Naive thymus-derived CD4-positive, alpha-beta T cell (primary cell): ENCODE data around the gene PROSER3. TPM values are rescaled to one million over a fixed set of nuclear protein-coding genes. Genes with fewer than 3 reads are reported as not detected.
A peak's percentile ranks its signal among the peaks of the same experiment; 100 is the strongest.
"Not testable (repeated sequence)": the region's sequence is repeated elsewhere in the genome, so short reads cannot be mapped to it uniquely, and the experiment has no call there.

ENCODE experiments used
- ATAC-seq: fragments of 150-1000 bp; cut with Tn5 transposase; 2 replicates; pipeline ENCODE4 v1.10.0; 2021; ENCODE audit warnings: mild to moderate bottlenecking, moderate library complexity
- CTCF ChIA-PET: fragments of 350-600 bp; sonication (Branson Sonifier 250); formaldehyde crosslinking; loops from one replicate; lab custom pipeline; 2021; ENCODE audit warnings: antibody characterized with exemption; lab: Charles Lee
- POLR2A ChIA-PET: fragments of 350-600 bp; sonication (Branson Sonifier 250); formaldehyde crosslinking; loops from one replicate; lab custom pipeline; 2021; ENCODE audit warnings: antibody characterized with exemption, inconsistent platforms; lab: Charles Lee
- DNase-seq, 9 donors: peaks; one replicate each; pipeline versions ENCODE4 v3.0.0 to v3.0.0-alpha.2; 2020 to 2022; ENCODE audit warnings: mixed read lengths in 1 of 9
- H3K27ac ChIP-seq: one replicate; pipeline ENCODE4 v1.7.0; 2013; ENCODE audit warnings: mild to moderate bottlenecking, low read depth, low read length, moderate library complexity
- H3K27me3 ChIP-seq, 2 donors: one replicate each; pipeline ENCODE4 v1.7.0; 2013; ENCODE audit warnings: low read length in 2 of 2, mild to moderate bottlenecking in 2 of 2, moderate library complexity in 2 of 2; ENCODE audit not compliant: control insufficient read depth in 2 of 2, insufficient read depth in 2 of 2
- H3K36me3 ChIP-seq, 3 experiments: 1 replicate in 2 of 3; 2 replicates in 1 of 3; pipeline ENCODE4 v1.7.0; 2013; ENCODE audit warnings: low read length in 3 of 3, mild to moderate bottlenecking in 3 of 3, moderate library complexity in 1 of 3; ENCODE audit not compliant: insufficient read depth in 3 of 3, control insufficient read depth in 2 of 3
- H3K4me1 ChIP-seq, 2 donors: one replicate each; pipeline ENCODE4 v1.7.0; 2013; ENCODE audit warnings: low read length in 2 of 2, mild to moderate bottlenecking in 2 of 2, moderate library complexity in 1 of 2; ENCODE audit not compliant: control insufficient read depth in 2 of 2, insufficient read depth in 2 of 2
- H3K4me3 ChIP-seq: 2 replicates; pipeline ENCODE4 v1.7.0; 2013; ENCODE audit warnings: mild to moderate bottlenecking, low read length
- H3K9me3 ChIP-seq, 3 experiments: 1 replicate in 2 of 3; 2 replicates in 1 of 3; pipeline ENCODE4 v1.7.0; 2013; ENCODE audit warnings: low read length in 3 of 3; ENCODE audit not compliant: control insufficient read depth in 2 of 3
- H3K27ac Mint-ChIP-seq, 9 donors: one replicate each; pipeline ENCODE4 v1.8.0; 2020 to 2022; ENCODE audit warnings: mixed read lengths in 9 of 9, mild to moderate bottlenecking in 8 of 9, moderate library complexity in 5 of 9, inconsistent platforms in 2 of 9
- H3K27me3 Mint-ChIP-seq, 5 donors: one replicate each; pipeline ENCODE4 v1.8.0; 2021 to 2022; ENCODE audit warnings: mixed read lengths in 5 of 5, mild to moderate bottlenecking in 1 of 5
- H3K36me3 Mint-ChIP-seq, 5 donors: one replicate each; pipeline ENCODE4 v1.8.0; 2020 to 2022; ENCODE audit warnings: mixed read lengths in 5 of 5, mild to moderate bottlenecking in 3 of 5, inconsistent platforms in 1 of 5
- H3K4me1 Mint-ChIP-seq, 7 donors: one replicate each; pipeline ENCODE4 v1.8.0; 2020 to 2022; ENCODE audit warnings: mixed read lengths in 7 of 7, mild to moderate bottlenecking in 3 of 7, inconsistent platforms in 1 of 7
- H3K4me3 Mint-ChIP-seq, 10 donors: one replicate each; pipeline ENCODE4 v1.8.0; 2020 to 2022; ENCODE audit warnings: mild to moderate bottlenecking in 10 of 10, mixed read lengths in 10 of 10, moderate library complexity in 6 of 10, inconsistent platforms in 2 of 10
- H3K9me3 Mint-ChIP-seq, 11 donors: one replicate each; pipeline ENCODE4 v1.8.0; 2020 to 2022; ENCODE audit warnings: mixed read lengths in 11 of 11, mild to moderate bottlenecking in 4 of 11, inconsistent platforms in 1 of 11, moderate library complexity in 1 of 11
- intact Hi-C, 2 donors: fragments of 100-400 bp; cut with micrococcal nuclease; formaldehyde crosslinking; loops; one replicate each; pipeline ENCODE4 v1.15.1; 2023
- polyA plus RNA-seq, 2 donors: library from polyadenylated mRNA; unstranded; fragments of 300-500 nt; fragmentation: Illumina TruSeq; gene quantifications; one replicate each; pipeline ENCODE4 v1.2.3, GENCODE V29; 2021
- total RNA-seq, 6 experiments: library from RNA in 5 of 6; stranded (reverse) in 5 of 6; gene quantifications; 1 replicate in 5 of 6; 2 replicates in 1 of 6; pipeline ENCODE4 v1.2.3 and lab custom pipeline; 2021 to 2026

The PROSER3 gene
- total and polyA plus RNA-seq, 7 experiments from 2014 or later = 5.4 to 47.3 (median 36.4) TPM

DNA sequence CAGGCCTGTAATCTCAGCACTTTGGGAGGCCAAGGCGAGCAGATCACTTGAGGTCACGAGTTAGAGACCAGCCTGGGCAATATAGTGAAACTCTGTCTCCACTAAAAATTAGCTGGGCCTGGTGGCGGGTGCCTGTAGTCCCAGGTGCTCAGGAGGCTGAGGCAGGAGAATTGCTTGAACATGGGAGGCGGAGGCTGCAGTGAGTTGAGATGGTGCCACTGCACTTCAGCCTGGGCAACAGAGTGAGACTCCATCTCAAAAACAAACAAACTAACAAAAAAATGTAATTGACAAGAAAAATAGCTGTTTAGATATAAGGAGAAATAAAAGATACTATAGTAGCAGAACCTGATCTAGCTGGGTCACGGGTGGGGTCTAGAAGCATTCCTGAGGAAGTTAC lies 14.4 kb downstream of the PROSER3 start:
- POLR2A ChIA-PET = interaction anchor here (0.6 kb wide), 1 partner anchor 122 kb away, joined by 3 read pairs; no protein-coding TSS in a partner anchor
- CTCF ChIA-PET = not testable (repeated sequence)

GRCh38 chr19:35773020-35773806 lies 15.2 kb downstream of the PROSER3 start:
- POLR2A ChIA-PET = no interaction called here
- no peaks in the 10 kb centered on the region for H3K27me3 ChIP-seq
- H3K4me3 ChIP-seq = no peak overlapping the region
- intact Hi-C loops = loop anchor here in 1 of 2 donors (10.0 kb wide), 1 partner anchor 282 kb away; the partner anchor contains the start of genes THAP8 and WDR62
- no peaks in the 10 kb centered on the region for H3K9me3 ChIP-seq
- H3K4me1 Mint-ChIP-seq = peaks cover 11 to 23% (median 18%) of the 10 kb centered on the region in 7 donors
- H3K4me1 ChIP-seq = peaks cover 0 to 6% of the 10 kb centered on the region in 2 donors
- CTCF ChIA-PET = interaction anchor here (0.7 kb wide), 1 partner anchor 285 kb away, joined by 3 read pairs; no protein-coding TSS in a partner anchor
- no peak for DNase-seq
- peak overlapping the region in 3 of 10 donors; percentile 0 to 30 (median 8) for H3K4me3 Mint-ChIP-seq
- H3K27ac Mint-ChIP-seq = peak overlapping the region in 1 of 9 donors; percentile 46
- H3K36me3 ChIP-seq = peaks cover 0 to 9% (median 0%) of the 10 kb centered on the region in 3 experiments
- H3K27me3 Mint-ChIP-seq = no peaks in the 10 kb centered on the region
- H3K9me3 Mint-ChIP-seq = peaks cover 0 to 2% (median 0%) of the 10 kb centered on the region in 11 donors
- no peak for ATAC-seq
- peaks cover 0 to 11% (median 4%) of the 10 kb centered on the region in 5 donors for H3K36me3 Mint-ChIP-seq
- no peak overlapping the region for H3K27ac ChIP-seq

More for the DNA sequence above, 14.4 kb downstream of the PROSER3 start:
- H3K4me3 Mint-ChIP-seq, H3K4me1 ChIP-seq, H3K27ac Mint-ChIP-seq, H3K27me3 ChIP-seq, DNase-seq, H3K27me3 Mint-ChIP-seq, H3K9me3 Mint-ChIP-seq, ATAC-seq, H3K9me3 ChIP-seq, H3K4me3 ChIP-seq, H3K27ac ChIP-seq: not testable (repeated sequence)
- intact Hi-C loops = loop anchor here in 1 of 2 donors (10.0 kb wide), 1 partner anchor 282 kb away; the partner anchor contains the start of genes THAP8 and WDR62
- Mint-ChIP-seq H3K4me1 (peaks cover 11 to 23% (median 18%) of the 10 kb centered on the region in 7 donors), H3K36me3 (peaks cover 0 to 11% (median 4%) of the 10 kb centered on the region in 5 donors)
- H3K36me3 ChIP-seq = peaks cover 0 to 18% (median 0%) of the 10 kb centered on the region in 3 experiments

GRCh38 chr19:35774274-35775045 lies 16.5 kb downstream of the PROSER3 start:
- no peak for ATAC-seq
- peaks cover 0 to 6% of the 10 kb centered on the region in 2 donors for H3K4me1 ChIP-seq
- DNase-seq = no peak
- H3K9me3 Mint-ChIP-seq = peaks cover 0 to 2% (median 0%) of the 10 kb centered on the region in 11 donors
- peaks cover 0 to 11% (median 0%) of the 10 kb centered on the region in 5 donors for H3K36me3 Mint-ChIP-seq
- no peaks in the 10 kb centered on the region for H3K9me3 ChIP-seq
- intact Hi-C loops = loop anchor here (1.0 to 10.0 kb wide), 12 partner anchors 16 to 341 kb away; partner anchors contain the start of genes LIN37 (in 2 of the 2), PROSER3 (in 2 of the 2), THAP8 (in 2 of the 2) and WDR62 (in 2 of the 2)
- CTCF ChIA-PET = no interaction called here
- H3K27me3 Mint-ChIP-seq = no peaks in the 10 kb centered on the region
- H3K27ac ChIP-seq = no peak overlapping the region
- peaks cover 11 to 28% (median 18%) of the 10 kb centered on the region in 7 donors for H3K4me1 Mint-ChIP-seq
- H3K36me3 ChIP-seq = peaks cover 0 to 3% (median 0%) of the 10 kb centered on the region in 3 experiments
- peak overlapping the region; percentile 77 to 89 (median 85) for H3K4me3 Mint-ChIP-seq
- POLR2A ChIA-PET = interaction anchor here (0.8 kb wide), 1 partner anchor 29 kb away, joined by 3 read pairs; the partner anchor contains the start of genes PSENEN and U2AF1L4
- H3K27me3 ChIP-seq = no peaks in the 10 kb centered on the region
- peak overlapping the region; percentile 56 for H3K4me3 ChIP-seq
- H3K27ac Mint-ChIP-seq = peak overlapping the region in 3 of 9 donors; percentile 36 to 68 (median 65)

- H3K27me3 ChIP-seq = no peaks in the 10 kb centered on the region
- H3K4me1 ChIP-seq = peaks cover 0 to 6% of the 10 kb centered on the region in 2 donors
- H3K9me3 ChIP-seq = no peaks in the 10 kb centered on the region
- ChIA-PET POLR2A (no interaction called here), CTCF (no interaction called here)
- peak overlapping the region; percentile 56 for H3K4me3 ChIP-seq
- H3K27ac ChIP-seq = no peak overlapping the region
- DNase-seq (no peak), ATAC-seq (no peak)
- Mint-ChIP-seq H3K27me3 (no peaks in the 10 kb centered on the region), H3K27ac (peak overlapping the region in 5 of 9 donors; percentile 34 to 88 (median 84)), H3K4me1 (peaks cover 11 to 28% (median 18%) of the 10 kb centered on the region in 7 donors), H3K36me3 (peaks cover 0 to 11% (median 0%) of the 10 kb centered on the region in 5 donors), H3K4me3 (peak overlapping the region; percentile 77 to 89 (median 85)), H3K9me3 (peaks cover 0 to 2% (median 0%) of the 10 kb centered on the region in 11 donors)
- peaks cover 0 to 8% (median 0%) of the 10 kb centered on the region in 3 experiments for H3K36me3 ChIP-seq
- intact Hi-C loops = loop anchor here (1.0 to 10.0 kb wide), 12 partner anchors 17 to 340 kb away; partner anchors contain the start of genes LIN37 (in 2 of the 2), PROSER3 (in 2 of the 2), THAP8 (in 2 of the 2) and WDR62 (in 2 of the 2)
Observed at GRCh38 chr19:35775046-35775297, 17.0 kb downstream of the PROSER3 start.

GRCh38 chr19:35775298-35776101 lies 17.5 kb downstream of the PROSER3 start, which contains the start of gene ARHGAP33:
ARHGAP33 (plus strand) TSS chr19:35775564; CDS start chr19:35775659, 95 bp downstream.
- ChIA-PET CTCF (no interaction called here), POLR2A (no interaction called here)
- H3K4me1 ChIP-seq = peaks cover 0 to 6% of the 10 kb centered on the region in 2 donors
- intact Hi-C loops = loop anchor here (1.0 to 10.0 kb wide), 12 partner anchors 17 to 340 kb away; partner anchors contain the start of genes LIN37 (in 2 of the 2), PROSER3 (in 2 of the 2), THAP8 (in 2 of the 2) and WDR62 (in 2 of the 2)
- H3K9me3 ChIP-seq = no peaks in the 10 kb centered on the region
- no peaks in the 10 kb centered on the region for H3K27me3 ChIP-seq
- Mint-ChIP-seq H3K4me3 (peak within 1 kb of the TSS; percentile 77 to 94 (median 86)), H3K27me3 (no peaks in the 10 kb centered on the region), H3K9me3 (peaks cover 0 to 2% (median 0%) of the 10 kb centered on the region in 11 donors), H3K4me1 (peaks cover 11 to 28% (median 18%) of the 10 kb centered on the region in 7 donors), H3K36me3 (peaks cover 0 to 11% (median 0%) of the 10 kb centered on the region in 5 donors), H3K27ac (peak within 1 kb of the TSS in 7 of 9 donors; percentile 12 to 88 (median 84))
- H3K36me3 ChIP-seq = peaks cover 0 to 8% (median 0%) of the 10 kb centered on the region in 3 experiments
- DNase-seq = peak; percentile 96 to 99 (median 98)
- H3K4me3 ChIP-seq = peak within 1 kb of the TSS; percentile 56
- peak; percentile 100 for ATAC-seq
- H3K27ac ChIP-seq = peak within 1 kb of the TSS; percentile 61
